Keratinocyte (primary cell): ENCODE measurements around the gene ELFN2. TPM values are rescaled to one million over a fixed set of nuclear protein-coding genes. Genes with fewer than 3 reads are reported as not detected.

Experiments used
- DNase-seq: peaks from one replicate; pipeline ENCODE4 v3.0.0-alpha.2; 2011; ENCODE audit warnings: low read depth, missing footprints, low spot score
- FAIRE-seq: peaks from 2 replicates; lab custom pipeline; 2011; peaks lifted over from hg19 to GRCh38; lab: Jason Lieb, UNC
- H2AFZ ChIP-seq: 2 replicates; pipeline ENCODE4 v1.6.0; 2012; ENCODE audit warnings: low read length, control low read depth, inconsistent platforms; ENCODE audit not compliant: control insufficient read depth
- H3K27ac ChIP-seq: 2 replicates; pipeline ENCODE4 v1.5.1; 2011; ENCODE audit warnings: low read length; ENCODE audit not compliant: control insufficient read depth, insufficient read depth
- H3K27me3 ChIP-seq: 3 replicates; pipeline ENCODE4 v1.6.0; 2011; ENCODE audit warnings: low read length; ENCODE audit not compliant: control insufficient read depth, insufficient read depth; ENCODE audit errors: extremely low read depth
- H3K36me3 ChIP-seq, 2 experiments: 2 replicates in 1 of 2; 3 replicates in 1 of 2; pipeline ENCODE4 v1.5.1; 2011; ENCODE audit warnings: low read length in 2 of 2, mild to moderate bottlenecking in 1 of 2; ENCODE audit not compliant: control insufficient read depth in 2 of 2, insufficient read depth in 2 of 2; ENCODE audit errors: extremely low read depth in 1 of 2
- H3K4me1 ChIP-seq: 3 replicates; pipeline ENCODE4 v1.5.1; 2011; ENCODE audit warnings: low read length; ENCODE audit not compliant: control insufficient read depth, insufficient read depth; ENCODE audit errors: extremely low read depth
- H3K4me2 ChIP-seq: 3 replicates; pipeline ENCODE4 v1.6.0; 2011; ENCODE audit warnings: low read depth, low read length; ENCODE audit not compliant: control insufficient read depth, insufficient read depth; ENCODE audit errors: extremely low read depth
- H3K4me3 ChIP-seq, 3 experiments: fragments of 200-600 bp in 1 of 3; sonication (generic) in 1 of 3; 2 replicates in 2 of 3; 3 replicates in 1 of 3; pipeline ENCODE4 v1.5.1; 2011 to 2016; ENCODE audit warnings: low read length in 3 of 3, mild to moderate bottlenecking in 3 of 3, control low read depth in 2 of 3, inconsistent platforms in 1 of 3, low read depth in 1 of 3, mixed read lengths in 1 of 3, mixed run types in 1 of 3, moderate library complexity in 1 of 3; ENCODE audit not compliant: control insufficient read depth in 2 of 3, insufficient read depth in 2 of 3; ENCODE audit errors: extremely low read depth in 1 of 3
- H3K79me2 ChIP-seq: 2 replicates; pipeline ENCODE4 v1.6.0; 2012; ENCODE audit warnings: low read length; ENCODE audit not compliant: control insufficient read depth, insufficient read depth
- H3K9ac ChIP-seq: 3 replicates; pipeline ENCODE4 v1.6.0; 2011; ENCODE audit warnings: low read length; ENCODE audit not compliant: control insufficient read depth, insufficient read depth; ENCODE audit errors: extremely low read depth
- H3K9me1 ChIP-seq: 3 replicates; pipeline ENCODE4 v1.6.0; 2011; ENCODE audit warnings: low read length; ENCODE audit not compliant: control insufficient read depth, insufficient read depth; ENCODE audit errors: extremely low read depth
- H3K9me3 ChIP-seq: 2 replicates; pipeline ENCODE4 v1.5.1; 2012; ENCODE audit warnings: low read depth, low read length; ENCODE audit not compliant: control insufficient read depth
- H4K20me1 ChIP-seq: 3 replicates; pipeline ENCODE4 v1.6.0; 2011; ENCODE audit warnings: low read length; ENCODE audit not compliant: control insufficient read depth, insufficient read depth; ENCODE audit errors: extremely low read depth
- CTCF ChIP-seq, 3 experiments: IDR thresholded peaks in 1 of 3; conservative IDR thresholded peaks in 1 of 3; optimal IDR thresholded peaks in 1 of 3; 2 replicates in 2 of 3; 3 replicates in 1 of 3; pipeline versions ENCODE3 to v1.5.1; 2011; ENCODE audit warnings: low read length in 3 of 3, mild to moderate bottlenecking in 3 of 3, moderate library complexity in 2 of 3, control low read depth in 1 of 3, inconsistent platforms in 1 of 3; ENCODE audit not compliant: insufficient read depth in 2 of 3; ENCODE audit errors: extremely low read depth in 1 of 3
- EZH2 ChIP-seq: IDR thresholded peaks from one replicate; pipeline ENCODE4 v1.6.1; 2012; ENCODE audit warnings: inconsistent platforms, mild to moderate bottlenecking, low read length, moderate library complexity
- dilution Hi-C: fragments of 300-500 bp; cut with MboI; formaldehyde crosslinking; loops from one replicate; pipeline ENCODE4 v1.7.0; 2020; ENCODE audit warnings: low sequenced_read_pairs; ENCODE audit not compliant: extremely low pct_ligation_motif_present
- polyA plus RNA-seq, 5 experiments: library from polyadenylated mRNA; depleted of rRNA in 3 of 5; stranded (reverse) in 3 of 5; stranded (forward) in 1 of 5; unstranded in 1 of 5; fragments of >200 nt; gene quantifications; 1 replicate in 1 of 5; 2 replicates in 3 of 5; 3 replicates in 1 of 5; pipeline versions ENCODE4 v1.2.1 to v1.2.3, GENCODE V29; 2011 to 2012; ENCODE audit warnings: missing spikeins in 2 of 5, low read depth in 1 of 5, low replicate concordance in 1 of 5

ELFN2 gene
- polyA plus RNA-seq, 1 donor (not counting 4 experiments of a cell fraction or from before 2014, with no cell fraction given) = 0.13 TPM

DNA sequence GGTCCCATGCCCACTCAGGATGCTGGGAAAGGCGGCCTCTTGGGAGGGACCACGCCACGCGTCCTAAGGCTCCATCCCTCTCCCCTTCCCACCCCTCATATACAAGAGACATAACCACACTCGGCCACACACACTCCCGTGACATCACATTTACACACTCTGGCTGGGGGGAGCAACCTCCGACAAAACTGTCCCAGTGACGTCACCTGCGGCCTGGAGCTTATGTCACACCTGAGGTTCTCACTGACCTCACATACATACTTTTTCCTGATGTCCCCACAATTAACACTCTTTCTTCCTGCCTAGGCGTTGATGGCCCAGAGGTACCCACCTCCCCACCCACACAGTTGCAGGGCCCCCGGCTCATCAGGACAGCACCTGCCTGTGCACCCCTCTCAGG lies 1.9 kb downstream of the ELFN2 start:
- H3K79me2 ChIP-seq = no peaks in the 10 kb centered on the region

GRCh38 chr22:37423283-37423682 lies 4.0 kb downstream of the ELFN2 start:
- no peaks in the 10 kb centered on the region for H3K9me1 ChIP-seq
- no peak overlapping the region for H3K27ac ChIP-seq
- no peaks in the 10 kb centered on the region for H3K9me3 ChIP-seq
- H3K79me2 ChIP-seq = no peaks in the 10 kb centered on the region
- H3K4me2 ChIP-seq = no peak overlapping the region
- H3K27me3 ChIP-seq = peaks cover 37% of the 10 kb centered on the region
- dilution Hi-C loops = no loop called here
- H3K4me3 ChIP-seq = no peak overlapping the region
- no peak for FAIRE-seq
- H3K36me3 ChIP-seq = no peaks in the 10 kb centered on the region
- TF ChIP-seq CTCF (optimal IDR thresholded peaks at IDR 0.05 in 1 of 3, IDR thresholded peaks at IDR 0.05 in 1 of 3, conservative IDR thresholded peaks at IDR 0.05 in 1 of 3; ENCODE audit: extremely low read depth in 1 of 3, insufficient read depth in 2 of 3, low read length in 3 of 3) (no peak), EZH2 (no peak)
- peaks cover 35% of the 10 kb centered on the region for H3K4me1 ChIP-seq
- H3K9ac ChIP-seq = no peak overlapping the region
- H2AFZ ChIP-seq = no peak overlapping the region
- no peaks in the 10 kb centered on the region for H4K20me1 ChIP-seq
- DNase-seq = no peak

More for the DNA sequence above, 1.9 kb downstream of the ELFN2 start:
- peaks cover 37% of the 10 kb centered on the region for H3K27me3 ChIP-seq
- H3K36me3 ChIP-seq = no peaks in the 10 kb centered on the region
- no peaks in the 10 kb centered on the region for H4K20me1 ChIP-seq
- no peaks in the 10 kb centered on the region for H3K9me3 ChIP-seq
- no peak overlapping the region for H2AFZ ChIP-seq
- no peak for DNase-seq
- no peak overlapping the region for H3K27ac ChIP-seq
- TF ChIP-seq CTCF (optimal IDR thresholded peaks at IDR 0.05 in 1 of 3, IDR thresholded peaks at IDR 0.05 in 1 of 3, conservative IDR thresholded peaks at IDR 0.05 in 1 of 3; ENCODE audit: extremely low read depth in 1 of 3, insufficient read depth in 2 of 3, low read length in 3 of 3) = no peak
- TF ChIP-seq EZH2 = no peak
- dilution Hi-C loops = no loop called here
- no peaks in the 10 kb centered on the region for H3K9me1 ChIP-seq
- peak overlapping the region; percentile 58 for H3K4me2 ChIP-seq
- no peak overlapping the region for H3K9ac ChIP-seq
- no peak overlapping the region for H3K4me3 ChIP-seq
- peaks cover 20% of the 10 kb centered on the region for H3K4me1 ChIP-seq
- FAIRE-seq = no peak
